GM19099 (cell line): ENCODE data around the gene BRCC3.

Experiments
- POLR2A ChIP-seq: IDR thresholded peaks from 3 replicates; pipeline ENCODE4 v1.6.1; 2011; ENCODE audit warnings: low read depth; ENCODE audit not compliant: insufficient read length; ENCODE audit errors: extremely low read depth

BRCC3 gene

GRCh38 chrX:155052738-155053498, 18.4 kb upstream of the BRCC3 start:
- TF ChIP-seq POLR2A: no peak

GRCh38 chrX:155053656-155054055, 17.7 kb upstream of the BRCC3 start:
- no peak for TF ChIP-seq POLR2A

- no peak for TF ChIP-seq POLR2A
Observed at GRCh38 chrX:155054255-155054654, 17.1 kb upstream of the BRCC3 start.

- TF ChIP-seq POLR2A: no peak
Observed at GRCh38 chrX:155055494-155055893, 15.8 kb upstream of the BRCC3 start.

GRCh38 chrX:155056471-155056870, 14.8 kb upstream of the BRCC3 start:
- no peak for TF ChIP-seq POLR2A

- no peak for TF ChIP-seq POLR2A
Observed at GRCh38 chrX:155056877-155057792, 14.2 kb upstream of the BRCC3 start.

GRCh38 chrX:155061760-155062159, 9.5 kb upstream of the BRCC3 start:
- TF ChIP-seq POLR2A: no peak

GRCh38 chrX:155065035-155065734, 6.1 kb upstream of the BRCC3 start:
- TF ChIP-seq POLR2A: no peak

GRCh38 chrX:155068165-155068564, 3.1 kb upstream of the BRCC3 start:
- TF ChIP-seq POLR2A: no peak

GRCh38 chrX:155069414-155069813, 1.9 kb upstream of the BRCC3 start:
- TF ChIP-seq POLR2A: no peak

GRCh38 chrX:155070038-155070437, 1.3 kb upstream of the BRCC3 start:
- no peak for TF ChIP-seq POLR2A

GRCh38 chrX:155070663-155070974, 689 bp upstream of the BRCC3 start:
- no peak for TF ChIP-seq POLR2A

- no peak for TF ChIP-seq POLR2A
Observed at GRCh38 chrX:155071694-155072280, 479 bp downstream of the BRCC3 start.

GRCh38 chrX:155086202-155086840, 15.0 kb downstream of the BRCC3 start:
- TF ChIP-seq POLR2A: no peak
